Ishikawa (cell line): Measurements from ENCODE around the gene PLEKHA1.

Source experiments
- CEBPB ChIP-seq: IDR thresholded peaks from 2 replicates; pipeline ENCODE4 v1.6.1; 2012
- CREB1 ChIP-seq: IDR thresholded peaks from 2 replicates; pipeline ENCODE4 v1.6.1; 2012; ENCODE audit warnings: low read depth
- EGR1 ChIP-seq: IDR thresholded peaks from 2 replicates; pipeline ENCODE4 v1.6.1; 2012
- EP300 ChIP-seq: IDR thresholded peaks from 2 replicates; pipeline ENCODE4 v1.6.1; 2012; ENCODE audit warnings: borderline replicate concordance
- FOXM1 ChIP-seq: IDR thresholded peaks from 2 replicates; pipeline ENCODE4 v1.6.1; 2012; ENCODE audit warnings: low read depth, borderline replicate concordance
- MAX ChIP-seq: IDR thresholded peaks from 2 replicates; pipeline ENCODE4 v1.6.1; 2012
- NFIC ChIP-seq: IDR thresholded peaks from 2 replicates; pipeline ENCODE4 v1.6.1; 2012
- RAD21 ChIP-seq: IDR thresholded peaks from 2 replicates; pipeline ENCODE4 v1.6.1; 2012; ENCODE audit warnings: low read depth
- REST ChIP-seq: IDR thresholded peaks from 2 replicates; pipeline ENCODE4 v1.6.1; 2012; ENCODE audit warnings: low read depth, mild to moderate bottlenecking
- TAF1 ChIP-seq: IDR thresholded peaks from 2 replicates; pipeline ENCODE4 v1.6.1; 2012; ENCODE audit warnings: low read depth, mild to moderate bottlenecking
- TCF12 ChIP-seq: IDR thresholded peaks from 2 replicates; pipeline ENCODE4 v1.6.1; 2012; ENCODE audit warnings: low read depth
- TEAD4 ChIP-seq: IDR thresholded peaks from 2 replicates; pipeline ENCODE4 v1.6.1; 2012
- USF1 ChIP-seq: IDR thresholded peaks from 2 replicates; pipeline ENCODE4 v1.6.1; 2012
- YY1 ChIP-seq: IDR thresholded peaks from 2 replicates; pipeline ENCODE4 v1.6.1; 2012; ENCODE audit warnings: low read depth
- ZBTB7A ChIP-seq: IDR thresholded peaks from 2 replicates; pipeline ENCODE4 v1.6.1; 2012; ENCODE audit warnings: low read depth

Gene PLEKHA1

GRCh38 chr10:122467701-122468100 is 93.2 kb downstream of the PLEKHA1 start:
- TF ChIP-seq TCF12: no peak
- TF ChIP-seq TAF1: no peak
- no peak for TF ChIP-seq ZBTB7A
- TF ChIP-seq TEAD4: no peak
- TF ChIP-seq EGR1: no peak
- TF ChIP-seq FOXM1: no peak
- no peak for TF ChIP-seq REST
- TF ChIP-seq EP300: no peak
- no peak for TF ChIP-seq YY1
- no peak for TF ChIP-seq CREB1
- no peak for TF ChIP-seq MAX
- TF ChIP-seq CEBPB: no peak
- TF ChIP-seq USF1: no peak

- TF ChIP-seq REST: no peak
Observed at GRCh38 chr10:122468307-122468925, 93.9 kb downstream of the PLEKHA1 start.

GRCh38 chr10:122468926-122469781 is 94.6 kb downstream of the PLEKHA1 start:
- no peak for TF ChIP-seq TCF12
- no peak for TF ChIP-seq TEAD4
- no peak for TF ChIP-seq NFIC
- no peak for TF ChIP-seq TAF1
- no peak for TF ChIP-seq MAX
- no peak for TF ChIP-seq RAD21
- TF ChIP-seq YY1: no peak
- no peak for TF ChIP-seq EGR1
- no peak for TF ChIP-seq EP300
- TF ChIP-seq ZBTB7A: no peak
- TF ChIP-seq REST: no peak
- TF ChIP-seq CEBPB: no peak; the same call in 1 of the 2 replicates
- no peak for TF ChIP-seq FOXM1
- no peak for TF ChIP-seq USF1
- no peak for TF ChIP-seq CREB1

GRCh38 chr10:122469848-122470247 is 95.3 kb downstream of the PLEKHA1 start:
- TF ChIP-seq ZBTB7A (no peak), CREB1 (no peak)

GRCh38 chr10:122471531-122472177 is 97.1 kb downstream of the PLEKHA1 start:
- TF ChIP-seq TCF12: no peak
- TF ChIP-seq TAF1: no peak
- TF ChIP-seq YY1: no peak
- no peak for TF ChIP-seq MAX
- TF ChIP-seq EGR1: no peak
- no peak for TF ChIP-seq REST
